Ishikawa (cell line): Measurements from ENCODE around the gene MCUB.

ENCODE experiments used
- CEBPB ChIP-seq: IDR thresholded peaks from 2 replicates; pipeline ENCODE4 v1.6.1; 2012
- CREB1 ChIP-seq: IDR thresholded peaks from 2 replicates; pipeline ENCODE4 v1.6.1; 2012; ENCODE audit warnings: low read depth
- EGR1 ChIP-seq: IDR thresholded peaks from 2 replicates; pipeline ENCODE4 v1.6.1; 2012
- EP300 ChIP-seq: IDR thresholded peaks from 2 replicates; pipeline ENCODE4 v1.6.1; 2012; ENCODE audit warnings: borderline replicate concordance
- FOXM1 ChIP-seq: IDR thresholded peaks from 2 replicates; pipeline ENCODE4 v1.6.1; 2012; ENCODE audit warnings: low read depth, borderline replicate concordance
- NFIC ChIP-seq: IDR thresholded peaks from 2 replicates; pipeline ENCODE4 v1.6.1; 2012
- RAD21 ChIP-seq: IDR thresholded peaks from 2 replicates; pipeline ENCODE4 v1.6.1; 2012; ENCODE audit warnings: low read depth
- TAF1 ChIP-seq: IDR thresholded peaks from 2 replicates; pipeline ENCODE4 v1.6.1; 2012; ENCODE audit warnings: low read depth, mild to moderate bottlenecking
- TCF12 ChIP-seq: IDR thresholded peaks from 2 replicates; pipeline ENCODE4 v1.6.1; 2012; ENCODE audit warnings: low read depth
- TEAD4 ChIP-seq: IDR thresholded peaks from 2 replicates; pipeline ENCODE4 v1.6.1; 2012
- YY1 ChIP-seq: IDR thresholded peaks from 2 replicates; pipeline ENCODE4 v1.6.1; 2012; ENCODE audit warnings: low read depth
- ZBTB7A ChIP-seq: IDR thresholded peaks from 2 replicates; pipeline ENCODE4 v1.6.1; 2012; ENCODE audit warnings: low read depth
- TF ChIP-seq, protein P1 (sequence below): IDR thresholded peaks from 2 replicates; pipeline ENCODE4 v1.6.1; 2012
- TF ChIP-seq, protein P2 (sequence below): IDR thresholded peaks from 2 replicates; pipeline ENCODE4 v1.6.1; 2012
- TF ChIP-seq, protein P3 (sequence below): IDR thresholded peaks from 2 replicates; pipeline ENCODE4 v1.6.1; 2012; ENCODE audit warnings: low read depth, mild to moderate bottlenecking

The MCUB gene

DNA sequence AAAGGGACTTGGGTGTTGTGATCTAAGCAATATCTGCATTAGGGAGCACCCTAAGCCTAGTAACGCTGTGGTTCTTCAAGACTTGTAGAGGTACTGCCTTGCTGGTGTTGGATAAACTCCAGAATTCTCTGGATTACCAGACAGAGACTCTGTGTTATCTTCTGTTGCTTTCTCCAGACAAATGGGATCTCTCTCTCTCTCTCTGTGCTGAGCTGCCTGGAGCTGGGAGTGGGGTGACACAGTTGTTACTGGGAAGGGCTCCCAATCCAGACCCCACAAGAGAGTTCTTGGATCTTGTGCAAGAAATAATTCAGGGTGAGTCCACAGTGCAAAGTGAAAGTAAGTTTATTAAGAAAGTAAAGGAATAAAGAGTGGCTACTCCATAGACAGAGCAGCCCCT is 48.8 kb downstream of the MCUB start:
- TF ChIP-seq, protein P1, sequence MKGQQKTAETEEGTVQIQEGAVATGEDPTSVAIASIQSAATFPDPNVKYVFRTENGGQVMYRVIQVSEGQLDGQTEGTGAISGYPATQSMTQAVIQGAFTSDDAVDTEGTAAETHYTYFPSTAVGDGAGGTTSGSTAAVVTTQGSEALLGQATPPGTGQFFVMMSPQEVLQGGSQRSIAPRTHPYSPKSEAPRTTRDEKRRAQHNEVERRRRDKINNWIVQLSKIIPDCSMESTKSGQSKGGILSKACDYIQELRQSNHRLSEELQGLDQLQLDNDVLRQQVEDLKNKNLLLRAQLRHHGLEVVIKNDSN, result no peak
- TF ChIP-seq EGR1 (no peak), FOXM1 (no peak), CREB1 (no peak)
- TF ChIP-seq, protein P2, sequence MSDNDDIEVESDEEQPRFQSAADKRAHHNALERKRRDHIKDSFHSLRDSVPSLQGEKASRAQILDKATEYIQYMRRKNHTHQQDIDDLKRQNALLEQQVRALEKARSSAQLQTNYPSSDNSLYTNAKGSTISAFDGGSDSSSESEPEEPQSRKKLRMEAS, result no peak

DNA sequence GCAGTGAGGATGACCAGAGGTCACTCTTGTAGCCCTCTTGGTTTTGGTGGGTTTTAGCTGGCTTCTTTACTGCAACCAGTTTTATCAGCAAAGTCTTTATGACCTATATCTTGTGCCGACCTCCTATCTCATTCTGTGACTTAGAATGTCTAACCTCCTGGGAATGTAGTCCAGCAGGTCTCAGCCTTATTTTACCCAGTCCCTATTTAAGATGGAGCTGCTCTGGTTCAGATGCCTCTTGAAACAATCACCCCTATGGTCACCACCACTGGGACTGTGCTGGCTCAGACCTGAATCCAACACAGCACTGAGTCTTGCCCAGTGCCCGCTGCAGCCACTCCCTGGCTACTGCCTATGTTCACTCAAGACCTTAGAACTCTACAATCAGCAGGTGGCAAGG is 49.4 kb downstream of the MCUB start:
- TF ChIP-seq EP300 (no peak), TCF12 (no peak), TEAD4 (no peak)
- TF ChIP-seq, protein P2, result no peak
- TF ChIP-seq, protein P1, result no peak

DNA sequence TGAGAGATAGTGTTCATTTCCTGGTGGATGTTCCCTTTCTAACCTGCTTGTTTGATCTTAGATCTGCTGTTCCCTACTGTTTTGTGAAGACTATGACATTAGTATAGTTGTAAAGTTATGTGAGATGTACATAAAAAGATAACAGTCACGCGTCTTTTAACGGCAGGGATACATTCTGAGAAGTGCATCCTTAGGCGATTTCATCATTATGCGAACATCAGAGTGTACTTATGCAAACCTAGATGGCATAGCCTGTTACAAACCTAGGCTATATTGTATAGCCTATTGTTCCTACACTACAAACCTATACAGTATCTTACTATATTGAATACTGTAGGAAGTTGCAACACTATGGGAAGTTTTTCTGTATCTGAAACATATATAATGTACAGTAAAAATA is 50.4 kb downstream of the MCUB start:
- no peak for TF ChIP-seq RAD21

DNA sequence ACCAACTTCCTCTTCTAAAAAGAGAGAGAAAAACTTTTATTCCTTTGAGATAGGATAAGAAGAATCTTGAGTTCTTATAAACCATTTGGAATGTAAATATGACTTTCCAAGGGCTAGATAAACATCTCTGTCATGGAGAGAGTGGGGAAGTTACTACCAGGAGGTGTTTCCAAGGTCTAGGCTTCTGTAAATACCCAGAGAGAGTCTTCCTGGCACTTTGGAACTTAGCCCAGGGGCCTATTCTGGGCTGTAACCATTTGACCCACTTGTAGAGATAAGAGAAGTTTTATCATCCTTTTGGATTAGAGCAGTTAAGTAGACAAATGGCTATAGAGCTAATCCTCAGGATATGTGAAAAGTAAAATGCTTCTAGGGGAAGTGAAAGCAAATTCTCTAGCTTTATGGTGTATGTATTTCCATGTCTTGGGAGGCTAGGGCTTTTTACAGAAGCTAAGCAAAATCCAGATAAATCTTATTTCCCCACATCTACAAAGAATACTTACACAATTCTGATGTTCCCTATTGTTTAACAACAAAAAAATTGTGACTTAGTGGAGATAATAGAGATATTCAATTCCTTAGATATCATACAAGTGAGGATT is 51.1 kb downstream of the MCUB start:
- TF ChIP-seq, protein P1, result no peak
- TF ChIP-seq FOXM1 (no peak), EP300 (no peak), RAD21 (no peak), TCF12 (no peak), YY1 (no peak), CREB1 (no peak), ZBTB7A (no peak), TEAD4 (no peak), TAF1 (no peak)
- TF ChIP-seq, protein P3, sequence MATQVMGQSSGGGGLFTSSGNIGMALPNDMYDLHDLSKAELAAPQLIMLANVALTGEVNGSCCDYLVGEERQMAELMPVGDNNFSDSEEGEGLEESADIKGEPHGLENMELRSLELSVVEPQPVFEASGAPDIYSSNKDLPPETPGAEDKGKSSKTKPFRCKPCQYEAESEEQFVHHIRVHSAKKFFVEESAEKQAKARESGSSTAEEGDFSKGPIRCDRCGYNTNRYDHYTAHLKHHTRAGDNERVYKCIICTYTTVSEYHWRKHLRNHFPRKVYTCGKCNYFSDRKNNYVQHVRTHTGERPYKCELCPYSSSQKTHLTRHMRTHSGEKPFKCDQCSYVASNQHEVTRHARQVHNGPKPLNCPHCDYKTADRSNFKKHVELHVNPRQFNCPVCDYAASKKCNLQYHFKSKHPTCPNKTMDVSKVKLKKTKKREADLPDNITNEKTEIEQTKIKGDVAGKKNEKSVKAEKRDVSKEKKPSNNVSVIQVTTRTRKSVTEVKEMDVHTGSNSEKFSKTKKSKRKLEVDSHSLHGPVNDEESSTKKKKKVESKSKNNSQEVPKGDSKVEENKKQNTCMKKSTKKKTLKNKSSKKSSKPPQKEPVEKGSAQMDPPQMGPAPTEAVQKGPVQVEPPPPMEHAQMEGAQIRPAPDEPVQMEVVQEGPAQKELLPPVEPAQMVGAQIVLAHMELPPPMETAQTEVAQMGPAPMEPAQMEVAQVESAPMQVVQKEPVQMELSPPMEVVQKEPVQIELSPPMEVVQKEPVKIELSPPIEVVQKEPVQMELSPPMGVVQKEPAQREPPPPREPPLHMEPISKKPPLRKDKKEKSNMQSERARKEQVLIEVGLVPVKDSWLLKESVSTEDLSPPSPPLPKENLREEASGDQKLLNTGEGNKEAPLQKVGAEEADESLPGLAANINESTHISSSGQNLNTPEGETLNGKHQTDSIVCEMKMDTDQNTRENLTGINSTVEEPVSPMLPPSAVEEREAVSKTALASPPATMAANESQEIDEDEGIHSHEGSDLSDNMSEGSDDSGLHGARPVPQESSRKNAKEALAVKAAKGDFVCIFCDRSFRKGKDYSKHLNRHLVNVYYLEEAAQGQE, result no peak

DNA sequence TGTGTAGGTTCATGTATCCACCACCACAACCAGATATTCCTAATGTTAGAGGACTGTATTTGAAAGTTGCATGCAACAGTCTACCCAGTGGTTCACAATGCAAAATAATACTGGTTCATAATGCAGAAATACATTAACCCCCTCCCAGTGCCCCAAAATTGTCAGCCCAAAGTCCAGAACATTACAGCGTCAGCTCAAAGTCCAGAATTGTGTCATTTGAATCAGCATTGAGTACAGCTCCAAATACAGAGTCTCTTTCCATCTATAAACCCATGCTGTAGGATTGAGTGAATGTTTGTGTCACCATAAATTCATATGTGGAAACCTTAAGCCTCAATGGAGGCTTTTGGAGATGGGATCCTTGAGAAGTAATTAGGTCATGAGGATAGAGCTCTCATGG is 54.0 kb downstream of the MCUB start:
- TF ChIP-seq TAF1, result no peak
- TF ChIP-seq TEAD4, result no peak
- TF ChIP-seq, protein P1, result no peak
- no peak for TF ChIP-seq ZBTB7A
- no peak for TF ChIP-seq TCF12
- TF ChIP-seq, protein P2, result no peak
- no peak for TF ChIP-seq EGR1
- TF ChIP-seq EP300, result no peak
- no peak for TF ChIP-seq CEBPB
- TF ChIP-seq NFIC, result no peak
- TF ChIP-seq YY1, result no peak
- no peak for TF ChIP-seq RAD21
- TF ChIP-seq, protein P3, result no peak
- no peak for TF ChIP-seq CREB1
- no peak for TF ChIP-seq FOXM1

DNA sequence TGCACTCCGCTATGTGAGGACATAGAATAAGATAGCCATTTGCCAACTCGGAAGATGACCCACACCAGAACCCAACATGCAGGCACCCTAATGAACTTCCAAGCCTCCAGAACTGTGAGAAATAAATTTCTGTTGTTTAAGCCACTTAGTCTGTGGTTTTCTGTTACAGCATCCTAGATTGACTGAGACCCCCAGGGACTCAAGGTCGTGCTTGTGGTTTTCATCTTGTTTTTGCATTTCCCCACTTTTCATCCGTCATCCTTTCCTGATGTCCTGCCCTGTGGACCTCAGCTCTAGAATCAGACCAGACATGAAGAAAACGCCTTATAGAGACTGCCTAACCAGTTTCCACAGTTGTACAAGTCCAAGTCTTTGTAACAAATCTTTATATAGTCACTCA is 54.4 kb downstream of the MCUB start:
- TF ChIP-seq, protein P3, result no peak
- TF ChIP-seq ZBTB7A (no peak), YY1 (no peak), NFIC (no peak), CREB1 (no peak), FOXM1 (no peak), TAF1 (no peak)
- TF ChIP-seq, protein P2, result no peak
- TF ChIP-seq, protein P1, result no peak
